ENCODE results near the gene CILP. TPM values are rescaled to one million over a fixed set of nuclear protein-coding genes. Genes with fewer than 3 reads are reported as not detected.

CILP gene
- total and polyA plus RNA-seq, 3 donors from 2014 or later, result 8.0 to 48.6 (median 27.1) TPM

- TF ChIP-seq POLR2A (IDR thresholded peaks at IDR 0.05), result no peak
- TF ChIP-seq CTCF (IDR thresholded peaks at IDR 0.05), result no peak
- WGBS, 2 donors, result 82 to 90% methylated on average over 9 to 10 of the region's 10 CpGs
- Histone ChIP-seq H3K4me3 (no peak overlapping the region), H3K9me3 (no peaks in the 10 kb centered on the region), H3K27ac (no peak overlapping the region), H3K4me1 (peaks cover 22% of the 10 kb centered on the region), H3K27me3 (no peaks in the 10 kb centered on the region), H3K36me3 (ENCODE audit: low read depth, missing control alignments) (no peaks in the 10 kb centered on the region)
- intact Hi-C loops (cut with DNase I; ENCODE audit: low total_unique reads), result no loop called here
- no peak for DNase-seq
Measured at GRCh38 chr15:65217526-65218482, 6.5 kb upstream of the CILP start.

- no peaks in the 10 kb centered on the region for H3K27me3 ChIP-seq
- no peak overlapping the region for H3K27ac ChIP-seq
- no peak overlapping the region for H3K4me3 ChIP-seq
- no peak for DNase-seq
- H3K36me3 ChIP-seq (ENCODE audit: low read depth, missing control alignments), result no peaks in the 10 kb centered on the region
- intact Hi-C loops (cut with DNase I; ENCODE audit: low total_unique reads), result no loop called here
- TF ChIP-seq POLR2A (IDR thresholded peaks at IDR 0.05) (no peak), CTCF (IDR thresholded peaks at IDR 0.05) (no peak)
- no peaks in the 10 kb centered on the region for H3K9me3 ChIP-seq
- peaks cover 34% of the 10 kb centered on the region for H3K4me1 ChIP-seq
Measured at GRCh38 chr15:65215496-65215895, 4.2 kb upstream of the CILP start.

- intact Hi-C loops (cut with DNase I; ENCODE audit: low total_unique reads), result no loop called here
Measured at GRCh38 chr15:65214010-65214409, 2.7 kb upstream of the CILP start.

GRCh38 chr15:65213241-65213640 is 2.0 kb upstream of the CILP start:
- no peaks in the 10 kb centered on the region for H3K27me3 ChIP-seq
- DNase-seq, result no peak
- H3K4me3 ChIP-seq, result no peak overlapping the region
- no peaks in the 10 kb centered on the region for H3K36me3 ChIP-seq (ENCODE audit: low read depth, missing control alignments)
- no peak overlapping the region for H3K27ac ChIP-seq
- no peaks in the 10 kb centered on the region for H3K9me3 ChIP-seq
- intact Hi-C loops (cut with DNase I; ENCODE audit: low total_unique reads), result no loop called here
- H3K4me1 ChIP-seq, result peaks cover 54% of the 10 kb centered on the region
- 36 to 39% methylated on average over 2 of the region's 2 CpGs for WGBS, 2 donors
- TF ChIP-seq CTCF (IDR thresholded peaks at IDR 0.05), result no peak
- TF ChIP-seq POLR2A (IDR thresholded peaks at IDR 0.05), result no peak

More at GRCh38 chr15:65214010-65214409, 2.7 kb upstream of the CILP start:
- peak overlapping the region in 1 of 2 donors; percentile 66 for H3K27ac ChIP-seq
- H3K4me1 ChIP-seq, result peaks cover 48% of the 10 kb centered on the region
- no peaks in the 10 kb centered on the region for H3K9me3 ChIP-seq
- no peaks in the 10 kb centered on the region for H3K27me3 ChIP-seq
- WGBS, 2 donors, result 36 to 56% methylated on average over 4 of the region's 4 CpGs
- no peaks in the 10 kb centered on the region for H3K36me3 ChIP-seq (ENCODE audit: low read depth, missing control alignments)
- TF ChIP-seq POLR2A (IDR thresholded peaks at IDR 0.05), result no peak
- no peak for TF ChIP-seq CTCF (IDR thresholded peaks at IDR 0.05)
- peak; percentile 66 for DNase-seq
- no peak overlapping the region for H3K4me3 ChIP-seq
